GM18499 (cell line): Measurements from ENCODE around the gene RLBP1.

Source experiments
- ATAC-seq: cut with Tn5 transposase; IDR thresholded peaks from one replicate; pipeline ENCODE4 v1.9.1; 2021; ENCODE audit warnings: moderate number of reproducible peaks; ENCODE audit not compliant: insufficient read depth, unreplicated experiment

Gene RLBP1

DNA sequence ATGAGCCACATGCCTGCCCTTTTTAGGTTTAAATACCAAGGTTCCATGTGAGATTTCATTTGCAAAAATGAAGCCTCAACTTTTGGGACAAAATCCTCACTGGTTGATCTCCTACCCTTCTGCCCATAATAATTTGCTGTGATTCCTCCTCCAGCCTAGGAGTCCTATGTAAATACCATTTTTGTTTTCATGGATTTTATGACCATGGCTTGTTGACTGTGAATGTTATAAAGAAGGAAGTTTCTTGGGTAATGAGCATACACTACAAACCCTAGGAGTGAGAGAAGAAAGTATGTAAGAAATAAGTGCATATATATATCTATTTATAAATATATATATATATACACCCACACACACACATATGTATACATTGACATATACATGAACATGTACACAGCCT is 13.1 kb downstream of the RLBP1 start:
- no peak for ATAC-seq

GRCh38 chr15:89206908-89207331 is 14.5 kb downstream of the RLBP1 start:
- no peak for ATAC-seq

DNA sequence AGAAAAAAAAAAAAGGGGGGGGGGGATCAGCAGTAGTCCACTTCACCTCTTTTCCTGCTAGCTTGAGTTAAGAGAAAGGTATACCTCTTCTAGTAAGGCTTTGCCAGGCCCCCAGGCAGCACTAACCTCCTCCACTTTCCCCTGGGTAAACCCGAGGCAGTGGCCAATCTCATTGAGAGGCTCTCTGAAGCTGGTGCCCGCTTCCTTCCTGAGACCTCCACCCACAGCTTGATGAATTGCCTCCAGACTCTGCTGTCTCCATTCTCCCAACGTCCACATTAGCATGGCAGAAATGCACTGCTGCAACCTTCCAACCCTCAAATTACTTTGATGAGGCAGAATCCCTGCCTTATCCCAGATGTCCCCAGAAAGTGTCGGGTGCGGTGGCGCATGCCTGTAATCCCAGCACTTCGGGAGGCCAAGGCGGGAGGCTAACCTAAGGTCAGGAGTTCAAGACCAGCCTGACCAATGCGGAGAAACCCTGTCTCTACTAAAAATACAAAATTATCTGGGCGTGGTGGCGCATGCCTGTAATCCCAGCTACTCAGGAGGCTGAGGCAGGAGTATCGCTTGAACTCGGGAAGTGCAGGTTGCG is 15.3 kb downstream of the RLBP1 start:
- ATAC-seq = no peak

- ATAC-seq = no peak
These were observed 17.6 kb downstream of the RLBP1 start for GRCh38 chr15:89203705-89204273.

GRCh38 chr15:89201465-89202005 is 19.8 kb downstream of the RLBP1 start:
- no peak for ATAC-seq

- no peak for ATAC-seq
These were observed 21.2 kb downstream of the RLBP1 start for GRCh38 chr15:89200182-89200581.

DNA sequence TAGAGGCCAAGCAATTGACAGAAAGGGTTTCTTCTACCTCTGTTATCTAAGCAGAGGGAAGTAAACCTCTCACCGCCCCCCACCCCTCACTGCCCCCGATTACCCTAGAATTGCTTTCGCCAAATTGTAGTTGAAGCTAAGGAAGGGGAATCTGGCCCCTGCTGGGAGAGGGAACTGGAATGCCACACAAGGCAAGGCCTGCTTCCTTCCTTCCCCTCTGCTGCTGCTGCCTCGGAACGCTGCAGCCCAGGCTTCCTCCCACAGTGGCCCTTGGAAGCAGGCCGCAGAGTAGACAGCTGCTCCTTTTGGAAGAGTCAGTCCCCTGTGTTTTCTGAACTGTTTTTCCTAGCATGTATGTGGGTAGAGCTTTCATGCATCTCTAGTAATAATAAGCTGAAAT is 21.6 kb downstream of the RLBP1 start:
- ATAC-seq = no peak

DNA sequence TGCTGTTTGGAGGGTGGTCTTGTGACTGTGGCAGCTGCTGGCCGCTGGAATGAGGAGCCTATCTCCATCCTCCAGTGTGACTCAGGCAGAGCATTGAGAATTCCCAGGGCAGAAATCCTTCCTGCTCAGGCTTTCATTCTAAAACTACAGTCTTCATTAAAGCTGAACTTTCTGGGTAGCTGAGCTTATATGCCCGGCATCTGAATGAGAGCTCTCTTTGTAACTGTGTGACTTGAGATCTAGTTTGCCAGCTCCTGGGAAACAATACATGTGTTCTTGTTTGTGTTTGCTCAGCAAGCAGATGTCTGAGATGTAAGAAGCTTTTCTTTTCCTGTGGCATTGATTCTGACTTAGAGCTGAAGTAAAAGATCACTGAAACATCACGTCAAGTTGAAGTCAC is 22.4 kb downstream of the RLBP1 start:
- ATAC-seq = no peak

- ATAC-seq = no peak
These were observed 23.2 kb downstream of the RLBP1 start for GRCh38 chr15:89198196-89198595.

GRCh38 chr15:89197503-89197971 is 23.8 kb downstream of the RLBP1 start:
- ATAC-seq = no peak

DNA sequence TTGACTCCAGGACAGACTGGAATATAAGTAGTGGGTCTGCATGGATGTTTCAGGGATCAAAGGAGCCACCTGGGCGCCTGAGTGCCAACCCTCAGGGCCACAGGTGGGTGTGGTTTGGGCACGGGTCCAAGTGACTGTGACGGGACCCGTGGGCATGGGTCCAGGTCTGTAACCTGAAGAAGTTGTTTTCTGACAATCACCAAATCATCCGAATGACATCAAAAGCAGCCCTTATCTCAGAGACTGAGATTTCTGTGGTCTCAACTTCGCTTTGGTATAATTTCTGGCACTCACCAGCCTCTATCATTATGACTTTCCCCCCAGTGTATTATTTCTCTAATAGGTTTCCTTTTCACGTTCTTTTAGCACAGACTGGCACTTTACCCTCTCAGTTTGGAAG is 24.4 kb downstream of the RLBP1 start:
- ATAC-seq = no peak

DNA sequence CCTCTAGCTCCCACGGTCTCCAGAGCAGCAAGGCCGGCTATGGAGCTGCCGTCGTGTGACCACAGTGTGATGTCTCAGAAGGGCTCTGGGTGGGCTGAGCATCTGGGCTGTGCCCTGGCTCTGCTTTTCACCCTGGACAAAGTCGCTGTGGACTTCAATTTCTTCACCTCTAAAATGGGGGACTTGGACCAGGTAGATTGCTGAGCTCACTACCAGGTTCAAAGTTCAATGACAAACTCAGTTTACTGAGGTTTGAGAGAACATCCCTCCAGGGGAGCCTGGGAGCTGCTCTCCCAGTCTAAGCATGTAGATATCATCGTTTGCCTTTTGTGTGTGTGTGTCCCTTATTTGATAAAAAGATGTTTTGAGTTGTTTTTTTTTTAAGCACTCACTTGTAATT is 25.1 kb downstream of the RLBP1 start:
- ATAC-seq = no peak

DNA sequence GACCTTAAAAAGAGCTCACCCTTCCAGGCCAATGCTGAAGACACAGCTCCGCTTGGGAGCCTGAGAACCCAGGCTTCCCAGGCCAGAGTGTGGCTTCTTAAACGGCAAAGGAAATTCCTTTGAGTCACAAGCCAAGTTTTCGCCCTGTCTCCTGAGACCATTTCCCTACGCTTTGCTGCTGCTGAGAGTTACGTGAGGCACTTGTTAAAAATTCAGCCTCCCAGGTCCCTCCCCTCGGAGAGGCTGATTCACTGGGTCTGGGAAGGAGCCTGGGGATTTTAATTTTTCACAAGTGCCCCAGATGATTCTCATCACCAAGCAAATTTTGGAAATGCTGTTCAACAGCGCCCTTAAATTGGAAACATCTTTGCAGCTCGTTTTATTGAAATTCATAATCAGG is 25.5 kb downstream of the RLBP1 start:
- no peak for ATAC-seq

DNA sequence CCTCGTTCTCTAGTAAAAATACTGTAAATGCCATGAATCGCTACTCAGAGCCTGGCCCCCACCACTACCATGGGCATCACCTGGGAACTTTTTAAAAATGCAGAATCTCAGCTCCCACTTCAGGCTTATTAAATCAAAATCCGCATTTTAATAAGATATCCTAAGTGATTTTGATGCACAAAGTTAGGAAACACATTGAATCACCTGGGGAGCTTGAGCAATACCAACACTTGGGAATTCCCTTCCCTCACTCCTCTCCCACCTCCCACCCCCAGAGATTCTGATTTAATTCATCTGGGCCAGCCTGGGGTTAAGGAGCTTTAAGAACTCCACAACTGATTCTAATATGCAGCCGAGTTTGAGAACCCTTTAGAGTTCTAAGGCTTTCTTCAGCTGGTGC is 26.8 kb downstream of the RLBP1 start:
- ATAC-seq = no peak

GRCh38 chr15:89192766-89193165 is 28.6 kb downstream of the RLBP1 start:
- ATAC-seq = no peak

GRCh38 chr15:89192136-89192535 is 29.2 kb downstream of the RLBP1 start:
- no peak for ATAC-seq

DNA sequence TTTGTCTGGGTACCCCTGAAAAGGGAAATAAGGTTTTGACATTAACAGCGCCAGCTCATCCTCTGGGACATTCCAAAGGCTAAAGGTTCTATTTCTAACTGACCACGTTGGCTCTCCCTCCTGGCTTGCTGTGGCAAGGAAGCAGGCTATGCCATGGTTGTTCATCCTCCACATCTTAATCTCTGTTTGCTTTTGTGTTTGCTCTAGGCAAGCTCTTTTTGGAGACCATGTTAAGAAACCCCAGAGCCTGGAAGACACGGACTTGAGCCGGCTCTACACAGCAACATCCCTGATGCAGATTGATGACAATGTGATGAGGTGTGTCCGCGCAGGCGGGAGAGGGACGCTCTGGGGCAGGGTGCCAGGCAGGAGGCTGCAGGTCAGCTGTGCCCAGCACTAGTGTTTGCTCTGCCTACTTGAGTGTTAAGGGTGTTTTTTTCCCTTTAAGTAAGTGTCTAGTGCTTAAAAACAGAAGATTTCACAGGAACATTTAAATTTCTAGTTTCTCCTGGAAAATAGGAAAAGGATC is 33.3 kb downstream of the RLBP1 start:
- no peak for ATAC-seq

GRCh38 chr15:89187301-89187985 is 33.9 kb downstream of the RLBP1 start:
- ATAC-seq = no peak

DNA sequence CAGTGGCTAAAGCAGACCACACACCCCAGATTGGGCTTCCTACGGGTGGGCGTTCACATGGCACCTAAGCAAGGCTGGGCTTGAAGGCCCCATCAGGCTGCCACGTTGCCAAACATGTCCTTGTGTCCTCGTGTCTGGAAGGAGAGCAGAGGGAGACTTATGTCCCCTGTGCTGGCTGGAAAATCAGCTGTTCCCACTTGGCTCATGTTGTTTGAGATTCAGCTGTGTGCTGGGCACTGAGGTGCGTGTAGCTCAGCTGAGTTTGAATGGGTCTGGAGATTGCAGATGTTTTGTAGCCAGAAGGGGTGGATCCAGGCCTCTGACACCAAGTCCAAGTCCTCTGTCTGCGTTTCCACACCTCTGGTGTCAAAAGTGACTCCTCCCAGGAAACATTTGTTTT is 34.6 kb downstream of the RLBP1 start:
- no peak for ATAC-seq

GRCh38 chr15:89184886-89185526 is 36.4 kb downstream of the RLBP1 start:
- ATAC-seq = no peak

- no peak for ATAC-seq
These were observed 37.0 kb downstream of the RLBP1 start for GRCh38 chr15:89184357-89184756.
